Peyer's patch (tissue), 4 donors: ENCODE measurements around the gene WWOX.

Experiments
- POLR2A ChIP-seq, 2 donors: fragments of 450-650 bp; IDR thresholded peaks; one replicate each; pipeline ENCODE4 v1.5.1; 2017; ENCODE audit warnings: antibody characterized with exemption in 2 of 2, mild to moderate bottlenecking in 2 of 2, moderate library complexity in 2 of 2
- TF ChIP-seq, protein P1 (sequence below), 6 experiments: fragments of 450-650 bp in 4 of 6; fragments of 200-600 bp in 2 of 6; sonication (generic) in 1 of 6; IDR thresholded peaks; one replicate each; pipeline ENCODE4 v1.5.1; 2017 to 2019; ENCODE audit warnings: antibody characterized with exemption in 6 of 6, mild to moderate bottlenecking in 3 of 6, moderate library complexity in 1 of 6

DNA sequence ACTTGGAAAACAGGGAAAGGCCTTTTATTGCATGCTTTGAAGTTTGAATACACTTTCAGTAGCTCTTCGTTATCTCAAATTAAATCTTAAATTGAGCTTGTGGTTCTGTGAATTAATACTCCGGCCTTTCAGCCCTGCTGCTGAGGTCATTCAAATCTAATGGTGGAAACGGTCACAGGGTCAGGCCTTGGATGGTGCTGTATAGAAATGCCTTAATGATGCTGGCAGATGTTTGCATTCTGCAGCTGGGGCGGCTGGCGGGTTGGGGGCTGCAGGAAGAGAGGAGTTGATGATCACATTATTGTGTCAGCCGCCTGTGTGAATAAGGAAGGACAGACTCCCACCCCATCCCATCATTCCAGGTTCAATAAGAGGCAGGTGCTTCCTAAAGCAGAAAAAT, 723.6 kb downstream of the WWOX start:
- TF ChIP-seq, protein P1, sequence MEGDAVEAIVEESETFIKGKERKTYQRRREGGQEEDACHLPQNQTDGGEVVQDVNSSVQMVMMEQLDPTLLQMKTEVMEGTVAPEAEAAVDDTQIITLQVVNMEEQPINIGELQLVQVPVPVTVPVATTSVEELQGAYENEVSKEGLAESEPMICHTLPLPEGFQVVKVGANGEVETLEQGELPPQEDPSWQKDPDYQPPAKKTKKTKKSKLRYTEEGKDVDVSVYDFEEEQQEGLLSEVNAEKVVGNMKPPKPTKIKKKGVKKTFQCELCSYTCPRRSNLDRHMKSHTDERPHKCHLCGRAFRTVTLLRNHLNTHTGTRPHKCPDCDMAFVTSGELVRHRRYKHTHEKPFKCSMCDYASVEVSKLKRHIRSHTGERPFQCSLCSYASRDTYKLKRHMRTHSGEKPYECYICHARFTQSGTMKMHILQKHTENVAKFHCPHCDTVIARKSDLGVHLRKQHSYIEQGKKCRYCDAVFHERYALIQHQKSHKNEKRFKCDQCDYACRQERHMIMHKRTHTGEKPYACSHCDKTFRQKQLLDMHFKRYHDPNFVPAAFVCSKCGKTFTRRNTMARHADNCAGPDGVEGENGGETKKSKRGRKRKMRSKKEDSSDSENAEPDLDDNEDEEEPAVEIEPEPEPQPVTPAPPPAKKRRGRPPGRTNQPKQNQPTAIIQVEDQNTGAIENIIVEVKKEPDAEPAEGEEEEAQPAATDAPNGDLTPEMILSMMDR (IDR thresholded peaks at IDR 0.05) = no peak
- no peak for TF ChIP-seq POLR2A (IDR thresholded peaks at IDR 0.05)
